Stimulated activated CD8-positive, alpha-beta memory T cell treated with anti-CD3 and anti-CD28 coated beads, Interleukin-12 subunit alpha, Interleukin-12 subunit beta, amount 100 ng/mL, for 1 hour (primary cell): ENCODE data around the gene BARHL1.

ENCODE experiments used
- DNase-seq: peaks from one replicate; pipeline ENCODE4 v3.0.0-alpha.2; 2020; ENCODE audit warnings: low read depth

The BARHL1 gene

GRCh38 chr9:132615774-132616173, 33.4 kb downstream of the BARHL1 start:
- no peak for DNase-seq

DNA sequence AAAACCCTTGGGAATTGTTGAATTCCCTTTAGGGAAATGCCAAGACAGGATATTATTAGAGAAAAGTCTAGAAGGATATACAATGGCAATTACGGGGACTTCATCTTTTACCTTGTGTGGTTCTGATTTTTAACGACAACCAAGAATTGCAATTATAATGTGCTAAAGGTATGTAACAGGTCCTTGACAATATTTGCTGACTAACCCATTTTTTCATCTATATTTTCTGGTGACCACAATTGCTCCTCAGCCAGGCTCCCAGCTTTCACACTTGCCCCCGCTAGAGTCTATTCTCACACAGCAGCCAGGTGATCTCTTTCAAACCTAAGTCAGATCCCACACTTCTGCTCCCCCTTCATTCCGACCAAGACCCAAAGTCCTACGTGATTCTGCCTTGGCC, 34.3 kb downstream of the BARHL1 start:
- DNase-seq, result no peak

- DNase-seq, result no peak
These were observed 39.8 kb downstream of the BARHL1 start for GRCh38 chr9:132622159-132622558.

GRCh38 chr9:132626285-132626684, 43.9 kb downstream of the BARHL1 start:
- DNase-seq, result no peak

GRCh38 chr9:132627106-132627505, 44.7 kb downstream of the BARHL1 start:
- DNase-seq, result no peak

- no peak for DNase-seq
These were observed 45.2 kb downstream of the BARHL1 start for GRCh38 chr9:132627594-132627993.

- DNase-seq, result no peak
These were observed 46.3 kb downstream of the BARHL1 start for GRCh38 chr9:132628746-132629145.

DNA sequence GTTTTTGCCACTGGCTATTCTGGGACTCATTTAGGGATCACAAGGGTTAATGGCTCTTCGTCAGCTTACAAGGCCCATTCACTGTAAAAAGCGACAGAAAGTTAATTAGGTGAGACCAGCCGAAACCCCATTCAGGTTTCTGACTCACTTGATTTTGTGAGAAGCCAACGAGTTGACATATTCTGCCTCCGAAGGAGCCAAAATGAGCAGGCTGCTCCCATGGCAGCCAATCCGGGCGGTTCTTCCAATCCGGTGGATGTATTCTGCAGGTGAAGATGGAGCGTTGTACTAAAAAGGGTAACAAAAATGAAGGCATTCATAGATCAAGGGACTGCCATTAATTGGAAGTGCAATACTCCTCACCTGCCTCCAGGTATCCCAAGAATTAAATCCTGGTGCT, 47.7 kb downstream of the BARHL1 start:
- no peak for DNase-seq

- no peak for DNase-seq
These were observed 48.4 kb downstream of the BARHL1 start for GRCh38 chr9:132630811-132631210.

GRCh38 chr9:132631280-132631679, 48.9 kb downstream of the BARHL1 start:
- no peak for DNase-seq

DNA sequence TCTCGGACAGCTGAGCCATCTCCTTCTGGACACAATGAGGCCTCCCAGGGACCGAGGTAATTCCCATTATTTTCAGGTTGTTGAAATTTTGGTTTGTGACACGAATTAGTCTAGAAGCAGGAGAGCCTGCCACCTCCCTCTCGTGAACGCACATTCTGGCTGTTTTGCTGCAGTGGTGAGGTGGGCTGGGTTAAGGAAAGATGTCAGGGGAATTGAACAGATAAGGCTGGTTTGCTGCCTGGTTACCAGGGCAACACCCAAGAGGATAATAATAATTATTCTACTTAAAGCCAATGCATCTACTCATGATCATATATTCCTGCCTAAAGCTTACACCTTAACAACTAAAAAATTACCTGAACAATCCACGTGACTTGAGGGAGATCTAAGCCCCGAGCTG, 49.3 kb downstream of the BARHL1 start:
- DNase-seq, result no peak

DNA sequence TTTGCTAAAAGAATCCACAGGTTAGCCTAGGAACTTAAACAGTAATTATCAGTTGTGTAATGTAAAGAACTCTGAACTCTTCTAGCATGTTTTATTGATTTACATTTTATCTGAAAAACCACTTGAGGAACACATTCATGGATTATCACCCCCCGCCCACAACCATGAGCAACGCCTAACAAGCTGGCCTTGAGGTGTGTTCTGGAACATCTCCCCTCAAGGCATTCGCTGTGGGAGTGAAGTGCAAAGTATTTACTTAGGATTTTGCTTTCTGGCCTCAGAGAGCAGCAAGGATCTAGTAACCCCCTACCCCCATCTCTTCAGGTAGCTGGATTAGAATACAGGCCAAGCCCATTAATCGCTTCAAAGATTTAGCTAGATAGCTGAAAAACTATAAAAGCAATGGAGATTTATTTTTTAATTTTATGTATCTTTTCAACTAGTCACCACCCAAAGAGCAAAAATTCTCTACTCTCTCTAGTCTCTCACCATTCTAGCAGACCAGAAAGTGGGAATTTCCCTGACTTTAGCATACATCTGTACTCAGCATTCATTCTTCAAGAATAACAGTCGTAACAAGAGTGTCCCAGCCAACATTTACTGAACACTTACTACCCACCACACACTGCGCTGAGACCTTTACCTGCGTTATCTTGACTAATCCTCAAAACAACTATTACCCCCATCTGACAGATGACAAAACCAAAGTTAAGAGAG, 50.2 kb downstream of the BARHL1 start:
- DNase-seq, result no peak

DNA sequence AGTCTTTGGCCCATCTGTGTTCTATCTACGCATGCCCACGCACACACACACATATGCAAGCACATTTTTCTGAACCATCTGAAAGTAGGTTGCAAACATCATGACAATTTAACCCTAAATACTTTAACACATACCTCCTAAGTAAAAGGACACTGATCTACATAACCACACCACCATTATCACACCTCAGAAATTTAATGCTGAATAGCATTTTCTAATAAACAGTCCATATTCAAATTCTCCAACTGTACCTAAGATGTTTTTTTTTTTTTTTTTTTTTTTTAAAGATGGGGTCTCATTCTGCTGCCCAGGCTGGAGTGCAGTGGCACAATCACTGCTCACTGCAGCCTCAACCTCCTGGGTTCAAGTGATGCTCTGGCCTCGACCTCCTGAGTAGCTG, 51.9 kb downstream of the BARHL1 start:
- DNase-seq, result no peak

DNA sequence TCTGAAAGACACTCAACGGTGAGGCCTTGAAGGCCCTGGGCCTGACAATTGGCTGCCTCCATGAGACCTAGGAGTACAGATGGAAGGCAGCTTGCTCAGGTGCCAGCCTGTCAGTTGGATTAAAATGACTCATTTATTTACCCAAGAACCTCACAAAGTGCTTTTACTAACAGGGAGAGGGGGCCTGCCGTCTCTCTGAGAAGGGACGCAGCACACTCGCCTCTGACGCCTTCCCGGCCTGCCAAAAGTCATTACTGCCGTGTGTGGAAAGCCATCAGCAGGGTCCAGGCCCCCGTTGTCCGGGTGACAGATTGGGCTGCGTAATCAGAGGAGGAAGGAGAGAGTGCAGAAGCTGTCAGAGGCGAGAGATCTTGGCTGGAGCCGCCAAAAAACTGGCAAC, 54.9 kb downstream of the BARHL1 start:
- DNase-seq, result no peak

- DNase-seq, result no peak
These were observed 55.4 kb downstream of the BARHL1 start for GRCh38 chr9:132637801-132638200.

DNA sequence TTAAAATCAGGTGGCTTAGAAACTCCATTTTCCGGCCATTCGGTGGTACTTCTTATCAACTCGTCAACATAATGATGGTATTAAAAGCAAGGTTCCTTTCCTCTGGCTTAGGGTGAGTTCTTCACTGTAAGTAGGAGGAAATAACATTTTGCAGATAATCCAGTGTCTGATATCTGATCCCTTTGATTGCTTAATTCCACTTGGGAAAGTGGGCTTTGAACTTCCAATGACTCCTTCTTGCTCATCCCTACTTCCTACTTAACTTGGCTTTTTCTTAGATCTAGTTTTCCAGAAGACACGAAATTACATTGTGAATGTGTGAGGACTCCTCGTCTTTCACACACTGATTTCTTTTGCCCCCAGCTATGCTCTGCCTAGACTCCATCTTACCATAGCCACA, 55.8 kb downstream of the BARHL1 start:
- DNase-seq, result no peak

GRCh38 chr9:132639322-132639721, 56.9 kb downstream of the BARHL1 start:
- no peak for DNase-seq
